ENCODE data around the gene ZNF343. TPM values are rescaled to one million over a fixed set of nuclear protein-coding genes. Genes with fewer than 3 reads are reported as not detected.

Gene ZNF343
- total and polyA plus RNA-seq, 2 donors from 2014 or later, result 7.9 to 12.1 TPM

- H3K9ac ChIP-seq (ENCODE audit: low read length in 3 of 3), result no peak overlapping the region
- peaks cover 0 to 7% (median 2%) of the 10 kb centered on the region in 3 donors for H3K4me1 ChIP-seq (ENCODE audit: control insufficient read depth in 2 of 3, insufficient read depth in 2 of 3, low read depth in 1 of 3, low read length in 3 of 3)
- FAIRE-seq (no peak), DNase-seq (no peak)
- H3K4me3 ChIP-seq (ENCODE audit: low read length in 3 of 3), result no peak overlapping the region
- no peak overlapping the region for H3K27ac ChIP-seq (ENCODE audit: low read depth in 2 of 2, low read length in 2 of 2)
- intact Hi-C loops (cut with DNase I), result no loop called here
- no peak for TF ChIP-seq CTCF (IDR thresholded peaks at IDR 0.05; ENCODE audit: borderline replicate concordance, extremely low read depth, insufficient read depth)
- H3K36me3 ChIP-seq (ENCODE audit: control insufficient read depth in 2 of 3, insufficient read depth in 3 of 3, low read length in 3 of 3), result peaks cover 14 to 36% (median 35%) of the 10 kb centered on the region in 3 donors
- no peaks in the 10 kb centered on the region for H3K27me3 ChIP-seq (ENCODE audit: control insufficient read depth, insufficient read depth, low read length)
- H3K9me3 ChIP-seq (ENCODE audit: control insufficient read depth in 2 of 3, insufficient read depth in 1 of 3, low read length in 3 of 3), result no peaks in the 10 kb centered on the region
Measured at GRCh38 chr20:2467412-2467811, 41.3 kb downstream of the ZNF343 start.

GRCh38 chr20:2465100-2465499, 43.6 kb downstream of the ZNF343 start:
- Histone ChIP-seq H3K9ac (ENCODE audit: low read length in 3 of 3) (no peak overlapping the region), H3K27me3 (ENCODE audit: control insufficient read depth, insufficient read depth, low read length) (no peaks in the 10 kb centered on the region)
- intact Hi-C loops (cut with DNase I), result no loop called here

GRCh38 chr20:2463616-2464365, 44.9 kb downstream of the ZNF343 start:
- H3K4me1 ChIP-seq (ENCODE audit: control insufficient read depth in 2 of 3, insufficient read depth in 2 of 3, low read depth in 1 of 3, low read length in 3 of 3), result peaks cover 0 to under 1% (median 0%) of the 10 kb centered on the region in 3 donors
- no peak overlapping the region for H3K4me3 ChIP-seq (ENCODE audit: low read length in 3 of 3)
- peaks cover 22 to 61% (median 46%) of the 10 kb centered on the region in 3 donors for H3K36me3 ChIP-seq (ENCODE audit: control insufficient read depth in 2 of 3, insufficient read depth in 3 of 3, low read length in 3 of 3)
- no peaks in the 10 kb centered on the region for H3K9me3 ChIP-seq (ENCODE audit: control insufficient read depth in 2 of 3, insufficient read depth in 1 of 3, low read length in 3 of 3)
- FAIRE-seq (no peak), DNase-seq (no peak)
- intact Hi-C loops (cut with DNase I), result no loop called here
- H3K9ac ChIP-seq (ENCODE audit: low read length in 3 of 3), result no peak overlapping the region
- H3K27me3 ChIP-seq (ENCODE audit: control insufficient read depth, insufficient read depth, low read length), result no peaks in the 10 kb centered on the region
- no peak overlapping the region for H3K27ac ChIP-seq (ENCODE audit: low read depth in 2 of 2, low read length in 2 of 2)
- TF ChIP-seq CTCF (IDR thresholded peaks at IDR 0.05; ENCODE audit: borderline replicate concordance, extremely low read depth, insufficient read depth), result no peak

More at GRCh38 chr20:2465100-2465499, 43.6 kb downstream of the ZNF343 start:
- Histone ChIP-seq H3K4me3 (ENCODE audit: low read length in 3 of 3) (no peak overlapping the region), H3K4me1 (ENCODE audit: control insufficient read depth in 2 of 3, insufficient read depth in 2 of 3, low read depth in 1 of 3, low read length in 3 of 3) (peaks cover 0 to 7% (median 2%) of the 10 kb centered on the region in 3 donors), H3K36me3 (ENCODE audit: control insufficient read depth in 2 of 3, insufficient read depth in 3 of 3, low read length in 3 of 3) (peaks cover 19 to 57% (median 46%) of the 10 kb centered on the region in 3 donors), H3K9me3 (ENCODE audit: control insufficient read depth in 2 of 3, insufficient read depth in 1 of 3, low read length in 3 of 3) (no peaks in the 10 kb centered on the region), H3K27ac (ENCODE audit: low read depth in 2 of 2, low read length in 2 of 2) (no peak overlapping the region)
- TF ChIP-seq CTCF (IDR thresholded peaks at IDR 0.05; ENCODE audit: borderline replicate concordance, extremely low read depth, insufficient read depth), result no peak
- DNase-seq (no peak), FAIRE-seq (no peak)
